HG03460 (cell line): Measurements from ENCODE around the gene PRIMA1.

Experiments used
- ATAC-seq: cut with Tn5 transposase; IDR thresholded peaks from one replicate; pipeline ENCODE4 v1.9.1; 2021; ENCODE audit not compliant: unreplicated experiment

Gene PRIMA1

GRCh38 chr14:93759719-93760307 is 28.5 kb downstream of the PRIMA1 start:
- ATAC-seq, result no peak

- ATAC-seq, result no peak
Measured at GRCh38 chr14:93757206-93757605, 31.1 kb downstream of the PRIMA1 start.

GRCh38 chr14:93753647-93754046 is 34.6 kb downstream of the PRIMA1 start:
- ATAC-seq, result no peak

GRCh38 chr14:93752980-93753561 is 35.2 kb downstream of the PRIMA1 start:
- no peak for ATAC-seq

- ATAC-seq, result no peak
Measured at GRCh38 chr14:93751946-93752655, 36.2 kb downstream of the PRIMA1 start.

- ATAC-seq, result no peak
Measured at GRCh38 chr14:93749076-93749420, 39.2 kb downstream of the PRIMA1 start.

- no peak for ATAC-seq
Measured at GRCh38 chr14:93748208-93749075, 39.8 kb downstream of the PRIMA1 start.

GRCh38 chr14:93747560-93747959 is 40.7 kb downstream of the PRIMA1 start:
- no peak for ATAC-seq

GRCh38 chr14:93747102-93747501 is 41.2 kb downstream of the PRIMA1 start:
- no peak for ATAC-seq

GRCh38 chr14:93745603-93746273 is 42.5 kb downstream of the PRIMA1 start:
- ATAC-seq, result no peak

GRCh38 chr14:93744876-93745275 is 43.4 kb downstream of the PRIMA1 start:
- no peak for ATAC-seq

GRCh38 chr14:93744176-93744575 is 44.1 kb downstream of the PRIMA1 start:
- no peak for ATAC-seq

- ATAC-seq, result no peak
Measured at GRCh38 chr14:93743270-93744060, 44.8 kb downstream of the PRIMA1 start.

- ATAC-seq, result no peak
Measured at GRCh38 chr14:93742761-93743160, 45.5 kb downstream of the PRIMA1 start.

- ATAC-seq, result no peak
Measured at GRCh38 chr14:93741556-93742230, 46.6 kb downstream of the PRIMA1 start.

GRCh38 chr14:93737634-93738033 is 50.7 kb downstream of the PRIMA1 start:
- no peak for ATAC-seq

GRCh38 chr14:93736378-93737014 is 51.8 kb downstream of the PRIMA1 start:
- no peak for ATAC-seq

GRCh38 chr14:93735206-93735605 is 53.1 kb downstream of the PRIMA1 start:
- no peak for ATAC-seq
